Transverse colon (tissue), 4 donors: Measurements from ENCODE around the gene CST9. TPM values are rescaled to one million over a fixed set of nuclear protein-coding genes. Genes with fewer than 3 reads are reported as not detected.

Experiments used
- DNase-seq: peaks from one replicate; pipeline ENCODE4 v3.0.0-alpha.2; 2019
- H3K27ac ChIP-seq, 4 donors: fragments of 200-600 bp; sonication (generic); 2 replicates each; pipeline ENCODE4 v1.5.1; 2016 to 2018; ENCODE audit warnings: inconsistent platforms in 4 of 4
- H3K27me3 ChIP-seq: fragments of 200-600 bp; sonication (generic); 2 replicates; pipeline ENCODE4 v1.5.1; 2017; ENCODE audit warnings: inconsistent platforms
- H3K36me3 ChIP-seq, 4 donors: fragments of 200-600 bp; sonication (generic); 2 replicates each; pipeline ENCODE4 v1.5.1; 2017 to 2019; ENCODE audit warnings: inconsistent platforms in 4 of 4
- H3K4me1 ChIP-seq, 4 donors: fragments of 200-600 bp; sonication (generic); 2 replicates each; pipeline ENCODE4 v1.5.1; 2017 to 2020; ENCODE audit warnings: inconsistent platforms in 4 of 4
- H3K4me3 ChIP-seq, 4 donors: fragments of 200-600 bp; sonication (generic); 1 replicate in 1 of 4; 2 replicates in 3 of 4; pipeline versions ENCODE4 v1.5.1 to v1.6.1; 2017 to 2019; ENCODE audit warnings: inconsistent platforms in 4 of 4
- H3K9me3 ChIP-seq, 2 donors: fragments of 200-600 bp; sonication (generic); 2 replicates each; pipeline ENCODE4 v1.5.1; 2017 to 2019; ENCODE audit warnings: inconsistent platforms in 2 of 2
- EP300 ChIP-seq: sonication (generic); formaldehyde crosslinking; IDR thresholded peaks from one replicate; pipeline ENCODE4 v1.6.1; 2017; ENCODE audit warnings: antibody characterized with exemption, low read depth
- POLR2A ChIP-seq: fragments of 450-650 bp; IDR thresholded peaks from one replicate; pipeline ENCODE4 v1.6.1; 2016; ENCODE audit warnings: antibody characterized with exemption, mild to moderate bottlenecking, moderate library complexity
- POLR2AphosphoS5 ChIP-seq, 3 donors: sonication (generic); formaldehyde crosslinking; IDR thresholded peaks; one replicate each; pipeline ENCODE4 v1.6.1; 2016; ENCODE audit warnings: antibody characterized with exemption in 3 of 3
- WGBS, 2 donors: methylation state at CpG; one replicate each; pipeline ENCODE4 v1.1.5; 2018; ENCODE audit warnings: low coverage in 1 of 2; 5-methylcytosine and 5-hydroxymethylcytosine counted together
- in situ Hi-C, 4 donors: fragments of 200-750 bp; cut with MboI; loops; one replicate each; pipeline versions ENCODE4 v1.15.0 to v1.15.1; 2017; ENCODE audit warnings: low sequenced_read_pairs in 3 of 4, low pct_ligation_motif_present in 1 of 4, low pct_unique_long_range_greater_than_20kb in 1 of 4
- intact Hi-C: fragments of 100-400 bp; cut with DNase I; formaldehyde crosslinking; loops from one replicate; pipeline ENCODE4 v1.15.1; 2023; ENCODE audit warnings: low total_unique reads
- total RNA-seq, 4 donors: library from RNA; depleted of rRNA; stranded (reverse); fragments of >200 nt; gene quantifications; one replicate each; pipeline ENCODE4 v1.1.0, GENCODE V29; 2016
- TF ChIP-seq, protein P1 (sequence below), 5 experiments: fragments of 200-600 bp in 3 of 5; fragments of 450-650 bp in 2 of 5; sonication (generic) in 3 of 5; IDR thresholded peaks; 1 replicate in 2 of 5; 2 replicates in 3 of 5; pipeline ENCODE4 v1.5.1; 2016 to 2017; ENCODE audit warnings: antibody characterized with exemption in 5 of 5, inconsistent platforms in 3 of 5, mild to moderate bottlenecking in 2 of 5, moderate library complexity in 1 of 5

Gene CST9
- total RNA-seq, 4 donors from 2014 or later, result not detected

DNA sequence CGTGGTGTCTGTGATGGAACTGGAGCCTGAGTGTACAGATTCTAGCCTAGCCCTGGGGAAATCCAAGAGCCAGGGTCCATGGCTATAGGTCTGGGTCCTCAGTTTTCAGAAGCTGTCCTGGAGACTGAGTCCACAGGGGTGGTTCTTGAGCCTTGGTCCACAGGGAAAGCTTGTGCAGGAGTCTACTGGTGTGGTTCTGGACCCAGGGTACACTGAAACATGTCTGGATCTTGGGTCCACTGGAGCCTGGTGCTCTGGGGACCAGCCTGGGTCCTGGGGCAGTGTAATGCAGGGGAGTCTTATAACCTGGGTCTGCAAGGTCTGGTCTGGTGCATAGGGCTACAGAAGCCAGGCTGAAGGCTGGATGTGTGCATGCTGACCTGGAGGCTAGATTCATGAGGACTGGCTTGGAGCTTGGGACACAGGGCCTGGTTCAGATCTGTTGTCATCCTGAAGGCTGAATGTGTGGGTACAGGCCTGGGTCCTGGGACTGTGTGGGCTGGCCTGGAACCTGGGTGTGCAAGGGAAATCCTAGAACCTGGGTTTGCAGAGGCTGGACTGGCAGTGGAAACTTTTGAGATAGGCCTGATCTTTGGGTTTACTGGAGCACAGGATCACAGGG lies 42.9 kb downstream of the CST9 start:
- TF ChIP-seq POLR2AphosphoS5 (IDR thresholded peaks at IDR 0.05), result no peak
- no peak for TF ChIP-seq EP300
- TF ChIP-seq POLR2A, result no peak
- TF ChIP-seq, protein P1, sequence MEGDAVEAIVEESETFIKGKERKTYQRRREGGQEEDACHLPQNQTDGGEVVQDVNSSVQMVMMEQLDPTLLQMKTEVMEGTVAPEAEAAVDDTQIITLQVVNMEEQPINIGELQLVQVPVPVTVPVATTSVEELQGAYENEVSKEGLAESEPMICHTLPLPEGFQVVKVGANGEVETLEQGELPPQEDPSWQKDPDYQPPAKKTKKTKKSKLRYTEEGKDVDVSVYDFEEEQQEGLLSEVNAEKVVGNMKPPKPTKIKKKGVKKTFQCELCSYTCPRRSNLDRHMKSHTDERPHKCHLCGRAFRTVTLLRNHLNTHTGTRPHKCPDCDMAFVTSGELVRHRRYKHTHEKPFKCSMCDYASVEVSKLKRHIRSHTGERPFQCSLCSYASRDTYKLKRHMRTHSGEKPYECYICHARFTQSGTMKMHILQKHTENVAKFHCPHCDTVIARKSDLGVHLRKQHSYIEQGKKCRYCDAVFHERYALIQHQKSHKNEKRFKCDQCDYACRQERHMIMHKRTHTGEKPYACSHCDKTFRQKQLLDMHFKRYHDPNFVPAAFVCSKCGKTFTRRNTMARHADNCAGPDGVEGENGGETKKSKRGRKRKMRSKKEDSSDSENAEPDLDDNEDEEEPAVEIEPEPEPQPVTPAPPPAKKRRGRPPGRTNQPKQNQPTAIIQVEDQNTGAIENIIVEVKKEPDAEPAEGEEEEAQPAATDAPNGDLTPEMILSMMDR (IDR thresholded peaks at IDR 0.05), result no peak
- WGBS, 2 donors, result 78% methylated on average over 1 of the region's 1 CpG; no CpG with 5 or more reads in 1 of the 2 donors
- no peaks in the 10 kb centered on the region for H3K4me1 ChIP-seq
- no peak overlapping the region for H3K4me3 ChIP-seq
- intact Hi-C loops, result no loop called here
- no peaks in the 10 kb centered on the region for H3K27me3 ChIP-seq
- H3K9me3 ChIP-seq, result peaks cover 8 to 9% of the 10 kb centered on the region in 2 donors
- no peaks in the 10 kb centered on the region for H3K36me3 ChIP-seq
- no peak for DNase-seq
- H3K27ac ChIP-seq, result no peak overlapping the region
- in situ Hi-C loops, result loop anchor here in 1 of 4 donors (25.0 kb wide), 1 partner anchor 101 kb away; the partner anchor contains the start of gene CST11

DNA sequence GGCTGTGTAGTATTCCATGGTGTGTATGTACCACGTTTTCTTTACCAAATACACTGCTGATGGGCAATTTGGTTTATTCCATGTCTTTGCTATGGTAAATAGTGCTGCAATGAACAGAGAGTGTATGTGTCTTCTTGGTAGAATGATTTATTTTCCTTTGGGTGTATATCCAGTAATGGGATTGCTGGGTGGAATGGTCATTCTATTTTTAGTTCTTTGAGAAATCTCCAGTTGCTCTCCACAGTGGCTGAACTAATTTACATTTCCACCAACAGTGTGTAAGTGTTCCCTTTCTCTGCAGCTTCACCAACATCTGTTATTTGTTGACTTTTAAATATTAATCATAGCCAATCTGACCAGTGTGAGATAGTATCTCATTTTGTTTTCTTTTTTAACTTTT lies 51.3 kb downstream of the CST9 start:
- Histone ChIP-seq H3K4me1 (no peaks in the 10 kb centered on the region), H3K36me3 (no peaks in the 10 kb centered on the region), H3K9me3 (peaks cover 0 to 5% of the 10 kb centered on the region in 2 donors), H3K27me3 (no peaks in the 10 kb centered on the region), H3K27ac (no peak overlapping the region), H3K4me3 (no peak overlapping the region)
- no peak for DNase-seq
- intact Hi-C loops, result no loop called here
- in situ Hi-C loops, result loop anchor here in 1 of 4 donors (25.0 kb wide), 1 partner anchor 92 kb away; the partner anchor contains the start of gene CST11
- TF ChIP-seq POLR2AphosphoS5 (IDR thresholded peaks at IDR 0.05) (no peak), EP300 (no peak), POLR2A (no peak)
- TF ChIP-seq, protein P1 (IDR thresholded peaks at IDR 0.05), result no peak
- WGBS, 2 donors, result 20 to 39% methylated on average over 1 of the region's 1 CpG

Other genes starting within 250 kb of the CST9 start
- 10 to 100 TPM in 2 of 4 donors, 1 to 10 TPM in 2; 4.9 to 23.3 (median 13.3) TPM for gene GZF1, start 243.7 kb downstream of the CST9 start, total RNA-seq
- 10 to 100 TPM in 3 of 4 donors, 1 to 10 TPM in 1; 4.0 to 20.5 (median 12.0) TPM for gene NAPB, start 184.4 kb downstream of the CST9 start, total RNA-seq
- gene CSTL1, start 166.2 kb downstream of the CST9 start, total RNA-seq, result not detected
- gene CST11, start 153.0 kb downstream of the CST9 start, total RNA-seq, result not detected
- gene CST8, start 114.8 kb downstream of the CST9 start, total RNA-seq, result not detected
- gene CST9L, start 37.4 kb downstream of the CST9 start, total RNA-seq, result not detected
- gene CST3, start 32.0 kb upstream of the CST9 start, total RNA-seq, result 1,000 to 10,000 TPM in 2 of 4 donors, 100 to 1,000 TPM in 2; 607 to 1,755 (median 1,289) TPM
- gene CST4, start 83.1 kb upstream of the CST9 start, total RNA-seq, result not detected
- gene CST1, start 145.0 kb upstream of the CST9 start, total RNA-seq, result not detected
- not detected for gene CST2, start 220.8 kb upstream of the CST9 start, total RNA-seq